OCI-LY1 (cell line): ENCODE measurements around the gene REXO2.
A peak's percentile ranks its signal among the peaks of the same experiment; 100 is the strongest.

Source experiments
- H2AFZ ChIP-seq: fragments of 200-600 bp; sonication (generic), shearing (Covaris generic); 2 replicates; pipeline ENCODE4 v1.6.0; 2014; ENCODE audit warnings: antibody characterized with exemption, mild to moderate bottlenecking, low read length
- H3F3A ChIP-seq: fragments of 200-600 bp; sonication (generic), shearing (Covaris generic); 2 replicates; pipeline ENCODE4 v1.6.0; 2014; ENCODE audit warnings: mild to moderate bottlenecking, antibody characterized with exemption, low read length, moderate library complexity; ENCODE audit not compliant: insufficient read depth
- H3K27ac ChIP-seq: fragments of 200-600 bp; sonication (generic); 2 replicates; pipeline ENCODE4 v1.5.1; 2014; ENCODE audit warnings: low read length, mixed run types, mild to moderate bottlenecking, low read depth; ENCODE audit not compliant: poor library complexity, severe bottlenecking
- H3K27me3 ChIP-seq: fragments of 200-600 bp; sonication (generic); 2 replicates; pipeline ENCODE4 v1.6.0; 2014; ENCODE audit warnings: antibody characterized with exemption, mild to moderate bottlenecking, low read length, moderate library complexity; ENCODE audit not compliant: insufficient read depth
- H3K36me3 ChIP-seq: fragments of 200-600 bp; sonication (generic); 2 replicates; pipeline ENCODE4 v1.6.1; 2014; ENCODE audit warnings: mild to moderate bottlenecking, antibody characterized with exemption, low read length, moderate library complexity, mixed read lengths; ENCODE audit not compliant: insufficient read depth
- H3K4me1 ChIP-seq: fragments of 200-600 bp; sonication (generic); 2 replicates; pipeline ENCODE4 v1.5.1; 2014; ENCODE audit warnings: mild to moderate bottlenecking, low read length, moderate library complexity; ENCODE audit not compliant: insufficient read depth, severe bottlenecking
- H3K4me2 ChIP-seq: fragments of 200-600 bp; sonication (generic), shearing (Covaris generic); 2 replicates; pipeline ENCODE4 v1.6.1; 2014; ENCODE audit warnings: low read length
- H3K4me3 ChIP-seq: fragments of 200-600 bp; sonication (generic); 2 replicates; pipeline ENCODE4 v1.5.1; 2014; ENCODE audit warnings: low read length, low read depth, mild to moderate bottlenecking, mixed read lengths; ENCODE audit not compliant: poor library complexity, severe bottlenecking
- H3K79me2 ChIP-seq: fragments of 200-600 bp; shearing (Covaris generic); 2 replicates; pipeline ENCODE4 v1.6.1; 2016; ENCODE audit warnings: mixed run types, low read length, mixed read lengths; ENCODE audit not compliant: insufficient read depth
- H3K9ac ChIP-seq: fragments of 200-600 bp; sonication (generic), shearing (Covaris generic); 2 replicates; pipeline ENCODE4 v1.6.1; 2014; ENCODE audit warnings: mild to moderate bottlenecking, low read length, mixed read lengths
- H3K9me2 ChIP-seq: fragments of 200-600 bp; sonication (generic), shearing (Covaris generic); 2 replicates; pipeline ENCODE4 v1.6.1; 2014; ENCODE audit warnings: low read depth, mild to moderate bottlenecking, low read length, mixed read lengths
- H3K9me3 ChIP-seq: fragments of 200-600 bp; shearing (Covaris generic); 2 replicates; pipeline ENCODE4 v1.6.1; 2014; ENCODE audit warnings: low read length, mixed read lengths
- H4K20me1 ChIP-seq: fragments of 200-600 bp; sonication (generic), shearing (Covaris generic); 2 replicates; pipeline ENCODE4 v1.6.0; 2016; ENCODE audit warnings: mild to moderate bottlenecking, low read length; ENCODE audit not compliant: insufficient read depth
- EZH2 ChIP-seq: fragments of 200-600 bp; sonication (generic), shearing (Covaris generic); IDR thresholded peaks from 2 replicates; pipeline ENCODE4 v1.8.0; 2017; ENCODE audit warnings: borderline replicate concordance, mixed run types, mild to moderate bottlenecking, antibody characterized with exemption, low read length, moderate library complexity, mixed read lengths
- TF ChIP-seq, protein P1 (sequence below): fragments of 200-600 bp; sonication (generic), shearing (Covaris generic); IDR thresholded peaks from 2 replicates; pipeline ENCODE4 v1.5.1; 2017; ENCODE audit warnings: mild to moderate bottlenecking, antibody characterized with exemption, low read length, moderate library complexity, mixed read lengths

Gene REXO2

GRCh38 chr11:114399490-114400215 lies 39.6 kb upstream of the REXO2 start:
- TF ChIP-seq, protein P1, sequence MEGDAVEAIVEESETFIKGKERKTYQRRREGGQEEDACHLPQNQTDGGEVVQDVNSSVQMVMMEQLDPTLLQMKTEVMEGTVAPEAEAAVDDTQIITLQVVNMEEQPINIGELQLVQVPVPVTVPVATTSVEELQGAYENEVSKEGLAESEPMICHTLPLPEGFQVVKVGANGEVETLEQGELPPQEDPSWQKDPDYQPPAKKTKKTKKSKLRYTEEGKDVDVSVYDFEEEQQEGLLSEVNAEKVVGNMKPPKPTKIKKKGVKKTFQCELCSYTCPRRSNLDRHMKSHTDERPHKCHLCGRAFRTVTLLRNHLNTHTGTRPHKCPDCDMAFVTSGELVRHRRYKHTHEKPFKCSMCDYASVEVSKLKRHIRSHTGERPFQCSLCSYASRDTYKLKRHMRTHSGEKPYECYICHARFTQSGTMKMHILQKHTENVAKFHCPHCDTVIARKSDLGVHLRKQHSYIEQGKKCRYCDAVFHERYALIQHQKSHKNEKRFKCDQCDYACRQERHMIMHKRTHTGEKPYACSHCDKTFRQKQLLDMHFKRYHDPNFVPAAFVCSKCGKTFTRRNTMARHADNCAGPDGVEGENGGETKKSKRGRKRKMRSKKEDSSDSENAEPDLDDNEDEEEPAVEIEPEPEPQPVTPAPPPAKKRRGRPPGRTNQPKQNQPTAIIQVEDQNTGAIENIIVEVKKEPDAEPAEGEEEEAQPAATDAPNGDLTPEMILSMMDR, result no peak
- TF ChIP-seq EZH2, result no peak
- no peaks in the 10 kb centered on the region for H3K9me2 ChIP-seq
- peak overlapping the region; percentile 99 for H3K9ac ChIP-seq
- H3K4me1 ChIP-seq, result peaks cover 21% of the 10 kb centered on the region
- peak overlapping the region; percentile 64 for H3K27ac ChIP-seq
- H3K79me2 ChIP-seq, result peaks cover 35% of the 10 kb centered on the region
- H4K20me1 ChIP-seq, result no peaks in the 10 kb centered on the region
- no peaks in the 10 kb centered on the region for H3F3A ChIP-seq
- H3K9me3 ChIP-seq, result no peaks in the 10 kb centered on the region
- H3K27me3 ChIP-seq, result no peaks in the 10 kb centered on the region
- H3K4me3 ChIP-seq, result peak overlapping the region; percentile 93
- peaks cover 16% of the 10 kb centered on the region for H3K36me3 ChIP-seq
- no peak overlapping the region for H2AFZ ChIP-seq
- H3K4me2 ChIP-seq, result peak overlapping the region; percentile 81

GRCh38 chr11:114400216-114400914 lies 38.9 kb upstream of the REXO2 start, which contains the start of the genes C11orf71 and RBM7:
C11orf71 (minus strand) TSS chr11:114400511; CDS start chr11:114400331, 180 bp downstream.
RBM7 (plus strand) TSS chr11:114400666; CDS start chr11:114400672, 6 bp downstream.
- Histone ChIP-seq H3K36me3 (peaks cover 23% of the 10 kb centered on the region), H3K9me3 (no peaks in the 10 kb centered on the region), H3K4me3 (peak within 1 kb of the TSS; percentile 93), H2AFZ (no peak within 1 kb of the TSS), H3K27ac (peak within 1 kb of the TSS; percentile 64), H3K9me2 (no peaks in the 10 kb centered on the region), H3K4me2 (peak within 1 kb of the TSS; percentile 91), H3K9ac (peak within 1 kb of the TSS; percentile 99), H4K20me1 (no peaks in the 10 kb centered on the region), H3K79me2 (peaks cover 35% of the 10 kb centered on the region), H3K4me1 (peaks cover 21% of the 10 kb centered on the region), H3K27me3 (no peaks in the 10 kb centered on the region), H3F3A (no peaks in the 10 kb centered on the region)
- no peak for TF ChIP-seq EZH2
- TF ChIP-seq, protein P1, result no peak

DNA sequence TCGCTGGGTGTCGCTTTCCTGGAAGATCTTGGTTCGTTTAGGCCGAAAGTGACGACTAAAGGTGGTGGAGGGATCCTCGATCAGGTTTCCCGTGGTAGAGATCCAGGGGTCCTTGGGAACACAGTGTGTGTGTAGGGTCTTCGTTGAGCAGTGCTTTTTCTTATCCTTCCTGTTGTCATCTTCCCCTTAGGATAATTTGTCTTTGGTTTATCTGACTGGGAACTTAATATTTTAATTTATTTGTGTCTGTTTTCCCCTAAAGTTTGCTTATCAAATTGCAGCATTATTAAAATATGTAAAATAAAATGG lies 38.4 kb upstream of the REXO2 start:
- no peaks in the 10 kb centered on the region for H3F3A ChIP-seq
- peak overlapping the region; percentile 59 for H3K27ac ChIP-seq
- H3K9ac ChIP-seq, result peak overlapping the region; percentile 99
- peaks cover 21% of the 10 kb centered on the region for H3K4me1 ChIP-seq
- peak overlapping the region; percentile 93 for H3K4me3 ChIP-seq
- peaks cover 35% of the 10 kb centered on the region for H3K79me2 ChIP-seq
- TF ChIP-seq EZH2, result no peak
- TF ChIP-seq, protein P1, result peak; percentile 8; the same call in 1 of the 2 replicates
- no peaks in the 10 kb centered on the region for H3K27me3 ChIP-seq
- no peaks in the 10 kb centered on the region for H3K9me3 ChIP-seq
- H3K36me3 ChIP-seq, result peaks cover 28% of the 10 kb centered on the region
- no peak overlapping the region for H2AFZ ChIP-seq
- no peaks in the 10 kb centered on the region for H4K20me1 ChIP-seq
- H3K4me2 ChIP-seq, result peak overlapping the region; percentile 91
- no peaks in the 10 kb centered on the region for H3K9me2 ChIP-seq
